Keratinocyte (primary cell): ENCODE measurements around the gene ARL3. TPM values are rescaled to one million over a fixed set of nuclear protein-coding genes. Genes with fewer than 3 reads are reported as not detected.
A peak's percentile ranks its signal among the peaks of the same experiment; 100 is the strongest.

Source experiments
- DNase-seq: peaks from one replicate; pipeline ENCODE4 v3.0.0-alpha.2; 2011; ENCODE audit warnings: low read depth, missing footprints, low spot score
- FAIRE-seq: peaks from 2 replicates; lab custom pipeline; 2011; peaks lifted over from hg19 to GRCh38; lab: Jason Lieb, UNC
- H2AFZ ChIP-seq: 2 replicates; pipeline ENCODE4 v1.6.0; 2012; ENCODE audit warnings: low read length, control low read depth, inconsistent platforms; ENCODE audit not compliant: control insufficient read depth
- H3K27ac ChIP-seq: 2 replicates; pipeline ENCODE4 v1.5.1; 2011; ENCODE audit warnings: low read length; ENCODE audit not compliant: control insufficient read depth, insufficient read depth
- H3K27me3 ChIP-seq: 3 replicates; pipeline ENCODE4 v1.6.0; 2011; ENCODE audit warnings: low read length; ENCODE audit not compliant: control insufficient read depth, insufficient read depth; ENCODE audit errors: extremely low read depth
- H3K36me3 ChIP-seq, 2 experiments: 2 replicates in 1 of 2; 3 replicates in 1 of 2; pipeline ENCODE4 v1.5.1; 2011; ENCODE audit warnings: low read length in 2 of 2, mild to moderate bottlenecking in 1 of 2; ENCODE audit not compliant: control insufficient read depth in 2 of 2, insufficient read depth in 2 of 2; ENCODE audit errors: extremely low read depth in 1 of 2
- H3K4me1 ChIP-seq: 3 replicates; pipeline ENCODE4 v1.5.1; 2011; ENCODE audit warnings: low read length; ENCODE audit not compliant: control insufficient read depth, insufficient read depth; ENCODE audit errors: extremely low read depth
- H3K4me2 ChIP-seq: 3 replicates; pipeline ENCODE4 v1.6.0; 2011; ENCODE audit warnings: low read depth, low read length; ENCODE audit not compliant: control insufficient read depth, insufficient read depth; ENCODE audit errors: extremely low read depth
- H3K4me3 ChIP-seq, 3 experiments: fragments of 200-600 bp in 1 of 3; sonication (generic) in 1 of 3; 2 replicates in 2 of 3; 3 replicates in 1 of 3; pipeline ENCODE4 v1.5.1; 2011 to 2016; ENCODE audit warnings: low read length in 3 of 3, mild to moderate bottlenecking in 3 of 3, control low read depth in 2 of 3, inconsistent platforms in 1 of 3, low read depth in 1 of 3, mixed read lengths in 1 of 3, mixed run types in 1 of 3, moderate library complexity in 1 of 3; ENCODE audit not compliant: control insufficient read depth in 2 of 3, insufficient read depth in 2 of 3; ENCODE audit errors: extremely low read depth in 1 of 3
- H3K79me2 ChIP-seq: 2 replicates; pipeline ENCODE4 v1.6.0; 2012; ENCODE audit warnings: low read length; ENCODE audit not compliant: control insufficient read depth, insufficient read depth
- H3K9ac ChIP-seq: 3 replicates; pipeline ENCODE4 v1.6.0; 2011; ENCODE audit warnings: low read length; ENCODE audit not compliant: control insufficient read depth, insufficient read depth; ENCODE audit errors: extremely low read depth
- H3K9me1 ChIP-seq: 3 replicates; pipeline ENCODE4 v1.6.0; 2011; ENCODE audit warnings: low read length; ENCODE audit not compliant: control insufficient read depth, insufficient read depth; ENCODE audit errors: extremely low read depth
- H3K9me3 ChIP-seq: 2 replicates; pipeline ENCODE4 v1.5.1; 2012; ENCODE audit warnings: low read depth, low read length; ENCODE audit not compliant: control insufficient read depth
- H4K20me1 ChIP-seq: 3 replicates; pipeline ENCODE4 v1.6.0; 2011; ENCODE audit warnings: low read length; ENCODE audit not compliant: control insufficient read depth, insufficient read depth; ENCODE audit errors: extremely low read depth
- CTCF ChIP-seq, 3 experiments: IDR thresholded peaks in 1 of 3; conservative IDR thresholded peaks in 1 of 3; optimal IDR thresholded peaks in 1 of 3; 2 replicates in 2 of 3; 3 replicates in 1 of 3; pipeline versions ENCODE3 to v1.5.1; 2011; ENCODE audit warnings: low read length in 3 of 3, mild to moderate bottlenecking in 3 of 3, moderate library complexity in 2 of 3, control low read depth in 1 of 3, inconsistent platforms in 1 of 3; ENCODE audit not compliant: insufficient read depth in 2 of 3; ENCODE audit errors: extremely low read depth in 1 of 3
- EZH2 ChIP-seq: IDR thresholded peaks from one replicate; pipeline ENCODE4 v1.6.1; 2012; ENCODE audit warnings: inconsistent platforms, mild to moderate bottlenecking, low read length, moderate library complexity
- dilution Hi-C: fragments of 300-500 bp; cut with MboI; formaldehyde crosslinking; loops from one replicate; pipeline ENCODE4 v1.7.0; 2020; ENCODE audit warnings: low sequenced_read_pairs; ENCODE audit not compliant: extremely low pct_ligation_motif_present
- polyA plus RNA-seq, 5 experiments: library from polyadenylated mRNA; depleted of rRNA in 3 of 5; stranded (reverse) in 3 of 5; stranded (forward) in 1 of 5; unstranded in 1 of 5; fragments of >200 nt; gene quantifications; 1 replicate in 1 of 5; 2 replicates in 3 of 5; 3 replicates in 1 of 5; pipeline versions ENCODE4 v1.2.1 to v1.2.3, GENCODE V29; 2011 to 2012; ENCODE audit warnings: missing spikeins in 2 of 5, low read depth in 1 of 5, low replicate concordance in 1 of 5

Gene ARL3
- polyA plus RNA-seq, 1 donor (not counting 4 experiments of a cell fraction or from before 2014, with no cell fraction given) = 10.7 TPM

- Histone ChIP-seq H3K4me1 (peaks cover 39% of the 10 kb centered on the region), H4K20me1 (peaks cover 13% of the 10 kb centered on the region), H3K9me1 (peaks cover 2% of the 10 kb centered on the region), H3K9ac (peak overlapping the region; percentile 90), H3K4me3 (peak overlapping the region; percentile 70 to 93 (median 85)), H3K27ac (peak overlapping the region; percentile 91), H3K9me3 (no peaks in the 10 kb centered on the region), H3K36me3 (peaks cover 0 to 2% of the 10 kb centered on the region in 2 experiments), H2AFZ (peak overlapping the region; percentile 65), H3K27me3 (no peaks in the 10 kb centered on the region), H3K4me2 (peak overlapping the region; percentile 95), H3K79me2 (peaks cover 55% of the 10 kb centered on the region)
- dilution Hi-C loops = no loop called here
- FAIRE-seq (no peak), DNase-seq (no peak)
- TF ChIP-seq EZH2 (no peak), CTCF (optimal IDR thresholded peaks at IDR 0.05 in 1 of 3, IDR thresholded peaks at IDR 0.05 in 1 of 3, conservative IDR thresholded peaks at IDR 0.05 in 1 of 3; ENCODE audit: extremely low read depth in 1 of 3, insufficient read depth in 2 of 3, low read length in 3 of 3) (no peak)
These were observed 68.8 kb downstream of the ARL3 start for GRCh38 chr10:102645388-102645740.

- Histone ChIP-seq H3K4me3 (peak overlapping the region; percentile 70 to 93 (median 85)), H4K20me1 (peaks cover 13% of the 10 kb centered on the region), H3K4me1 (peaks cover 39% of the 10 kb centered on the region), H3K36me3 (peaks cover 0 to 2% of the 10 kb centered on the region in 2 experiments), H3K9me1 (peaks cover 2% of the 10 kb centered on the region), H3K27me3 (no peaks in the 10 kb centered on the region), H3K4me2 (peak overlapping the region; percentile 95), H2AFZ (peak overlapping the region; percentile 15), H3K9me3 (no peaks in the 10 kb centered on the region), H3K9ac (peak overlapping the region; percentile 90), H3K79me2 (peaks cover 52% of the 10 kb centered on the region), H3K27ac (peak overlapping the region; percentile 91)
- no peak for FAIRE-seq
- TF ChIP-seq EZH2 = no peak
- peak in 2 of 3 experiments; percentile 48 to 51 for TF ChIP-seq CTCF (optimal IDR thresholded peaks at IDR 0.05 in 1 of 3, IDR thresholded peaks at IDR 0.05 in 1 of 3, conservative IDR thresholded peaks at IDR 0.05 in 1 of 3; ENCODE audit: extremely low read depth in 1 of 3, insufficient read depth in 2 of 3, low read length in 3 of 3)
- DNase-seq = no peak
- dilution Hi-C loops = no loop called here
These were observed 69.4 kb downstream of the ARL3 start for GRCh38 chr10:102644646-102645387.
